Endothelial cell (in vitro differentiated cells): ENCODE measurements around the gene KCTD18. TPM values are rescaled to one million over a fixed set of nuclear protein-coding genes. Genes with fewer than 3 reads are reported as not detected.

Experiments
- DNase-seq: peaks from one replicate; pipeline ENCODE4 v3.0.0; 2021; ENCODE audit warnings: low spot score
- H3K27ac Mint-ChIP-seq: one replicate; pipeline ENCODE4 v1.8.0; 2021; ENCODE audit warnings: mixed read lengths, inconsistent platforms; ENCODE audit not compliant: unreplicated experiment
- H3K27me3 Mint-ChIP-seq: one replicate; pipeline ENCODE4 v1.8.0; 2021; ENCODE audit warnings: mild to moderate bottlenecking, moderate library complexity, mixed read lengths, inconsistent platforms; ENCODE audit not compliant: unreplicated experiment
- H3K36me3 Mint-ChIP-seq: one replicate; pipeline ENCODE4 v1.8.0; 2021; ENCODE audit warnings: mild to moderate bottlenecking, low read depth, mixed read lengths, inconsistent platforms; ENCODE audit not compliant: unreplicated experiment
- H3K4me1 Mint-ChIP-seq: one replicate; pipeline ENCODE4 v1.8.0; 2021; ENCODE audit warnings: mild to moderate bottlenecking, mixed read lengths, inconsistent platforms; ENCODE audit not compliant: unreplicated experiment
- H3K4me3 Mint-ChIP-seq: one replicate; pipeline ENCODE4 v1.8.0; 2021; ENCODE audit warnings: mild to moderate bottlenecking, mixed read lengths, inconsistent platforms; ENCODE audit not compliant: unreplicated experiment
- H3K9me3 Mint-ChIP-seq: one replicate; pipeline ENCODE4 v1.8.0; 2021; ENCODE audit warnings: mixed read lengths, inconsistent platforms; ENCODE audit not compliant: unreplicated experiment
- total RNA-seq: library from RNA; stranded (reverse); fragmentation: NEBNext Ultra II Directional; extraction: Animal tissue kit (Norgen Biotek cat#: 25700); gene quantifications from one replicate; pipeline ENCODE4 v1.2.1, GENCODE V29; 2021; ENCODE audit not compliant: unreplicated experiment
- TF ChIP-seq, protein P1 (sequence below): fragments of 200-600 bp; sonication (generic); IDR thresholded peaks from one replicate; pipeline ENCODE4 v1.5.0; 2021; ENCODE audit warnings: antibody characterized with exemption; ENCODE audit not compliant: unreplicated experiment

Gene KCTD18
- total RNA-seq, 1 donor from 2014 or later, result 6.4 TPM

DNA sequence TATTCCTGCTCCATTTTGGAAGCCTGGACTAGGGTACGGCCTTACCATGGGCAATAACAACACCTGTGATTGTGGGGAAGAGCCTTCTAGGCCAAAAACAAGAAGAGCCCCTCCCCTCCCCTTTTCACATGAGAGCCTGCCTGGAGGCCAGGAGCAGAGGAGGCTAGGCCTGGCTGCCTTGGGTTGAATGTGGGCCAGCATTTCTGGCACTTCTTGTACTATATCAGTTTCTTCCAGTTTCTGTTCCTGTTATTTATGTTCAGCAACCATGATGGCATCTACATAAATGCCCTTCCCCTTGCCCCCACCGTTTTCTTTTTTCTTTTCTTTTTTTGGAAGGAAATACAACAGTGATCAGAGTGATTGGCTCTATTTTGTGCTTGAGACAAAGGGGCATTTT is 58.4 kb downstream of the KCTD18 start:
- DNase-seq, result no peak
- Mint-ChIP-seq H3K4me1 (peaks cover 11% of the 10 kb centered on the region), H3K4me3 (no peak overlapping the region), H3K36me3 (peaks cover 18% of the 10 kb centered on the region), H3K27ac (no peak overlapping the region), H3K27me3 (peaks cover 2% of the 10 kb centered on the region), H3K9me3 (no peaks in the 10 kb centered on the region)
- TF ChIP-seq, protein P1, sequence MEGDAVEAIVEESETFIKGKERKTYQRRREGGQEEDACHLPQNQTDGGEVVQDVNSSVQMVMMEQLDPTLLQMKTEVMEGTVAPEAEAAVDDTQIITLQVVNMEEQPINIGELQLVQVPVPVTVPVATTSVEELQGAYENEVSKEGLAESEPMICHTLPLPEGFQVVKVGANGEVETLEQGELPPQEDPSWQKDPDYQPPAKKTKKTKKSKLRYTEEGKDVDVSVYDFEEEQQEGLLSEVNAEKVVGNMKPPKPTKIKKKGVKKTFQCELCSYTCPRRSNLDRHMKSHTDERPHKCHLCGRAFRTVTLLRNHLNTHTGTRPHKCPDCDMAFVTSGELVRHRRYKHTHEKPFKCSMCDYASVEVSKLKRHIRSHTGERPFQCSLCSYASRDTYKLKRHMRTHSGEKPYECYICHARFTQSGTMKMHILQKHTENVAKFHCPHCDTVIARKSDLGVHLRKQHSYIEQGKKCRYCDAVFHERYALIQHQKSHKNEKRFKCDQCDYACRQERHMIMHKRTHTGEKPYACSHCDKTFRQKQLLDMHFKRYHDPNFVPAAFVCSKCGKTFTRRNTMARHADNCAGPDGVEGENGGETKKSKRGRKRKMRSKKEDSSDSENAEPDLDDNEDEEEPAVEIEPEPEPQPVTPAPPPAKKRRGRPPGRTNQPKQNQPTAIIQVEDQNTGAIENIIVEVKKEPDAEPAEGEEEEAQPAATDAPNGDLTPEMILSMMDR, result no peak

DNA sequence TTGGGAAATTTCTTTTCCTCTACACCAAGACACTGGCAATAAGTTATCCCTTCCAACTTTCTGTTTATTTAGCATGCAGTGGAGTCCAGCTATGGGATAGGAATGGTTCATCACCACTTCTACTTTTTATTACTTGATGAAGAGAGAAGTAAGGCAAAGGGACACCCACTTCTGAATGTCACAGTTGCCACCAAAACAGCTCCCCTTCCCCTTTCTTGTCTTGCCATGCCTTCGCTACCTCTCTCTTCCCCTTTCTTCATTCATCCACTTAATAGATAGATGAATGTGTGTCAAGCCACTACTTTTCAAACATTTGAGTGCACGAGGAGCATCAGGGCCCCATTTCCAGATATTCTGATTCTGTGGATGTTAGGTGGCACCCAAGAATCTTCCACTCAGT is 59.6 kb downstream of the KCTD18 start:
- H3K4me1 Mint-ChIP-seq, result peaks cover 6% of the 10 kb centered on the region
- DNase-seq, result no peak
- H3K4me3 Mint-ChIP-seq, result no peak overlapping the region
- peaks cover 4% of the 10 kb centered on the region for H3K27me3 Mint-ChIP-seq
- H3K36me3 Mint-ChIP-seq, result peaks cover 10% of the 10 kb centered on the region
- no peaks in the 10 kb centered on the region for H3K9me3 Mint-ChIP-seq
- TF ChIP-seq, protein P1, result no peak
- no peak overlapping the region for H3K27ac Mint-ChIP-seq

DNA sequence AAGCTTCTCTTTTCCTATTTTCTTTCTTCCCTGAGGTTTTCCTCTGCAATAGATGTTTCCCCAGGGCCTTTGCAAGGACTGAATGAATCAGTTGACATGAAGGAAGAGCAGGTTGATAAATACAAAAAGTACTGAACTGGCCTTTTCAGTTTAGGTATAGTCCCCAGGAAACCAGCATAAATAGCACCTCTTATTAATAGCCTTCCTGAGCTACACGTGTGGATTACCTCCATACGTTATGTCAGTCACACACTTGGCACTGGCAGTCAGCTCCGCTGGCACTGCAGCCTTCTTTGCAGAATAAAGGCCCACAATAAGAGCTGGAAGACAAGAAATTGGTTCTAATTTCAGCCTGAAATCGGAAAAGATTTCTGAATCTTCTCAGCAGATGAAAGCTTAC is 60.7 kb downstream of the KCTD18 start:
- Mint-ChIP-seq H3K4me3 (no peak overlapping the region), H3K9me3 (no peaks in the 10 kb centered on the region), H3K4me1 (peaks cover 9% of the 10 kb centered on the region), H3K27ac (no peak overlapping the region), H3K27me3 (peaks cover 9% of the 10 kb centered on the region), H3K36me3 (peaks cover 10% of the 10 kb centered on the region)
- TF ChIP-seq, protein P1, result no peak
- DNase-seq, result no peak

GRCh38 chr2:200448455-200448854 is 61.4 kb downstream of the KCTD18 start:
- no peak for DNase-seq
- peaks cover 16% of the 10 kb centered on the region for H3K4me1 Mint-ChIP-seq
- no peak overlapping the region for H3K27ac Mint-ChIP-seq
- TF ChIP-seq, protein P1, result no peak
- peaks cover 14% of the 10 kb centered on the region for H3K36me3 Mint-ChIP-seq
- peaks cover 9% of the 10 kb centered on the region for H3K27me3 Mint-ChIP-seq
- H3K4me3 Mint-ChIP-seq, result no peak overlapping the region
- H3K9me3 Mint-ChIP-seq, result no peaks in the 10 kb centered on the region

DNA sequence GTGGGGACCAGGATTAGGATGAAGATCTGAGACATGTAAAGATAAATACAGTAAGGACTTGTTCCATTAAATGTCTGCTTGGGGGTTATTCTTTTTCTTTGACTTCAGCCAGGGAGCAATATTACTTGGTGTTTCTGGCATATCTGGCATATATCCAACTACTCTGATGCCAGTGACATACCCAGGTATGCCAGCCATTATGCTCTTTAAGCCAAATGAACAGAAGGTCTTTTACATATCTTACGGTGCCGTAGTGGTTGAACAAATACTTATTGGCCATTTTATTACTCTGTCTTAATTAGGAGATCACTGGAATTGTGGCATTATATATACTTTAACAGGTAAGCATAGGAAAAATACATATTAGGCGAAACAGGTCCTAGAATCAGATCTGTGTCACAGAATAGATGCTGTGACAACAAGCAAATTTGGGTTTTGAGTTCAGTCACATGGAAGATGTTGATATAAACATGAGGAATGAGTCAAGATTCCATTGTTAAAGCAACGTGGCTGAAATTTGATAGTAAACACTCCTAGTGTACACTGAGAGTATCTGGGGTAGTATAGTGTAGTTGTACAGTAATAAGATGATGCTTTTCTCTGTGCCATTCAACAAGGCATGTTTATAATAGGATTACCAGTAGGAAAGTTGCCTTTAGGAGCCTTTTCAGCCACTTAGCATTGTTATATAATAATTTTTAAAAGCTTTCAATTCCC is 62.6 kb downstream of the KCTD18 start:
- H3K4me1 Mint-ChIP-seq, result peaks cover 16% of the 10 kb centered on the region
- H3K27me3 Mint-ChIP-seq, result peaks cover 7% of the 10 kb centered on the region
- DNase-seq, result no peak
- H3K9me3 Mint-ChIP-seq, result no peaks in the 10 kb centered on the region
- TF ChIP-seq, protein P1, result no peak
- no peak overlapping the region for H3K27ac Mint-ChIP-seq
- peaks cover 14% of the 10 kb centered on the region for H3K36me3 Mint-ChIP-seq
- H3K4me3 Mint-ChIP-seq, result no peak overlapping the region
